Lower lobe of right lung (tissue), 2 donors: ENCODE data around the gene CTDSP1. TPM values are rescaled to one million over a fixed set of nuclear protein-coding genes. Genes with fewer than 3 reads are reported as not detected.

Source experiments
- ATAC-seq, 2 donors: fragments of 200-7000 bp; cut with Tn5 transposase; one replicate each; pipeline ENCODE4 v1.9.1; 2020 to 2022; ENCODE audit warnings: mild to moderate bottlenecking in 2 of 2, moderate library complexity in 2 of 2
- DNase-seq: peaks from one replicate; pipeline ENCODE4 v3.0.0-alpha.2; 2020
- H3K27ac ChIP-seq: fragments of 200-600 bp; one replicate; pipeline ENCODE4 v1.8.0; 2022
- H3K27me3 ChIP-seq: fragments of 200-600 bp; one replicate; pipeline ENCODE4 v1.8.0; 2022; ENCODE audit warnings: low read depth
- H3K36me3 ChIP-seq: fragments of 200-600 bp; one replicate; pipeline ENCODE4 v1.8.0; 2022; ENCODE audit warnings: mild to moderate bottlenecking
- H3K4me1 ChIP-seq: fragments of 200-600 bp; one replicate; pipeline ENCODE4 v1.8.0; 2022
- H3K4me3 ChIP-seq: fragments of 200-600 bp; one replicate; pipeline ENCODE4 v1.8.0; 2022; ENCODE audit warnings: mild to moderate bottlenecking
- H3K9me3 ChIP-seq: fragments of 200-600 bp; one replicate; pipeline ENCODE4 v1.8.0; 2022
- intact Hi-C: fragments of 100-400 bp; cut with DNase I; formaldehyde crosslinking; loops from one replicate; pipeline ENCODE4 v1.11.0; 2022
- total RNA-seq: library from RNA; stranded (reverse); fragmentation: NEBNext Ultra II Directional; extraction: Animal tissue kit (Norgen Biotek cat#: 25700); gene quantifications from one replicate; pipeline ENCODE4 v1.2.1, GENCODE V29; 2021
- TF ChIP-seq, protein P1 (sequence below): fragments of 200-600 bp; IDR thresholded peaks from one replicate; pipeline ENCODE4 v1.8.0; 2022; ENCODE audit warnings: antibody characterized with exemption, mild to moderate bottlenecking
- donor health status: DM: no; HTN: yes; CAD: no; lungs with severe emphysema.

The CTDSP1 gene
- total RNA-seq, 1 donor from 2014 or later = 168 TPM

- Histone ChIP-seq H3K9me3 (no peaks in the 10 kb centered on the region), H3K4me1 (peaks cover 24% of the 10 kb centered on the region), H3K27ac (no peak overlapping the region), H3K36me3 (peaks cover 15% of the 10 kb centered on the region), H3K4me3 (no peak overlapping the region), H3K27me3 (no peaks in the 10 kb centered on the region)
- DNase-seq (peak; percentile 60), ATAC-seq (no peak)
- intact Hi-C loops = no loop called here
- TF ChIP-seq, protein P1, sequence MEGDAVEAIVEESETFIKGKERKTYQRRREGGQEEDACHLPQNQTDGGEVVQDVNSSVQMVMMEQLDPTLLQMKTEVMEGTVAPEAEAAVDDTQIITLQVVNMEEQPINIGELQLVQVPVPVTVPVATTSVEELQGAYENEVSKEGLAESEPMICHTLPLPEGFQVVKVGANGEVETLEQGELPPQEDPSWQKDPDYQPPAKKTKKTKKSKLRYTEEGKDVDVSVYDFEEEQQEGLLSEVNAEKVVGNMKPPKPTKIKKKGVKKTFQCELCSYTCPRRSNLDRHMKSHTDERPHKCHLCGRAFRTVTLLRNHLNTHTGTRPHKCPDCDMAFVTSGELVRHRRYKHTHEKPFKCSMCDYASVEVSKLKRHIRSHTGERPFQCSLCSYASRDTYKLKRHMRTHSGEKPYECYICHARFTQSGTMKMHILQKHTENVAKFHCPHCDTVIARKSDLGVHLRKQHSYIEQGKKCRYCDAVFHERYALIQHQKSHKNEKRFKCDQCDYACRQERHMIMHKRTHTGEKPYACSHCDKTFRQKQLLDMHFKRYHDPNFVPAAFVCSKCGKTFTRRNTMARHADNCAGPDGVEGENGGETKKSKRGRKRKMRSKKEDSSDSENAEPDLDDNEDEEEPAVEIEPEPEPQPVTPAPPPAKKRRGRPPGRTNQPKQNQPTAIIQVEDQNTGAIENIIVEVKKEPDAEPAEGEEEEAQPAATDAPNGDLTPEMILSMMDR = no peak
Measured at GRCh38 chr2:218391202-218391601, 8.5 kb upstream of the CTDSP1 start.

- Histone ChIP-seq H3K4me3 (no peak overlapping the region), H3K27ac (no peak overlapping the region), H3K27me3 (no peaks in the 10 kb centered on the region), H3K4me1 (peaks cover 29% of the 10 kb centered on the region), H3K9me3 (no peaks in the 10 kb centered on the region), H3K36me3 (peaks cover 8% of the 10 kb centered on the region)
- DNase-seq (no peak), ATAC-seq (no peak)
- intact Hi-C loops = no loop called here
- TF ChIP-seq, protein P1 = no peak
Measured at GRCh38 chr2:218392459-218392858, 7.2 kb upstream of the CTDSP1 start.

GRCh38 chr2:218392891-218393462, 6.7 kb upstream of the CTDSP1 start:
- no peak overlapping the region for H3K4me3 ChIP-seq
- intact Hi-C loops = no loop called here
- peaks cover 30% of the 10 kb centered on the region for H3K4me1 ChIP-seq
- no peaks in the 10 kb centered on the region for H3K9me3 ChIP-seq
- TF ChIP-seq, protein P1 = no peak
- DNase-seq (peak; percentile 50), ATAC-seq (no peak)
- peaks cover 8% of the 10 kb centered on the region for H3K36me3 ChIP-seq
- H3K27me3 ChIP-seq = no peaks in the 10 kb centered on the region
- no peak overlapping the region for H3K27ac ChIP-seq

DNA sequence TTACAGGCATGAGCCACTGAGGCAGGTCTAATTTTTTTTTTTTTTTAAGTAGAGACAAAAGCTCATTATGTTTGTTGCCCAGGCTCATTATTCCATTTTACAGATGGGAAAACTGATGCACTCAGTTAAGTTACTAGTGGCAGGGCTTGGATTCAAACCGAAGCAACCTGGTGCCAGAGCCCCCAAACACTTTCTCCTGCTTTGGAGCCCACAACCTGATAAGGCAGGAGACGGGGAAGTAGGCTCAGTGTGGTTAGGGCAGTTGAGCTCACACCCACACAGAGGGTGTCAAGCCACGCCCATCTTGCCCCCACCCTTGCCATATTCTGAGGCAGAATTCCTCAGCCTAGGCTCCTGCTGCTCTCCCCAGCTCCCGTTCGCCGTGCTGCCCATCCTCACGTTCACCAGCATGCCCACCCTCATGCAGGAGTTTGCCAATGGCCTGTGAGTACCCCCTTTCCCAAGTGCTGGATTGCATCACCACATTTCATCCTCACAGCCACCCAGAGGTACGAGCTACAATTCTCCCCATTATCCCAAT, 5.8 kb upstream of the CTDSP1 start:
- DNase-seq (peak; percentile 63), ATAC-seq (no peak)
- Histone ChIP-seq H3K27ac (peak overlapping the region; percentile 21), H3K27me3 (no peaks in the 10 kb centered on the region), H3K4me1 (peaks cover 31% of the 10 kb centered on the region), H3K4me3 (peak overlapping the region; percentile 1), H3K36me3 (peaks cover 8% of the 10 kb centered on the region), H3K9me3 (no peaks in the 10 kb centered on the region)
- TF ChIP-seq, protein P1 = no peak
- intact Hi-C loops = no loop called here

DNA sequence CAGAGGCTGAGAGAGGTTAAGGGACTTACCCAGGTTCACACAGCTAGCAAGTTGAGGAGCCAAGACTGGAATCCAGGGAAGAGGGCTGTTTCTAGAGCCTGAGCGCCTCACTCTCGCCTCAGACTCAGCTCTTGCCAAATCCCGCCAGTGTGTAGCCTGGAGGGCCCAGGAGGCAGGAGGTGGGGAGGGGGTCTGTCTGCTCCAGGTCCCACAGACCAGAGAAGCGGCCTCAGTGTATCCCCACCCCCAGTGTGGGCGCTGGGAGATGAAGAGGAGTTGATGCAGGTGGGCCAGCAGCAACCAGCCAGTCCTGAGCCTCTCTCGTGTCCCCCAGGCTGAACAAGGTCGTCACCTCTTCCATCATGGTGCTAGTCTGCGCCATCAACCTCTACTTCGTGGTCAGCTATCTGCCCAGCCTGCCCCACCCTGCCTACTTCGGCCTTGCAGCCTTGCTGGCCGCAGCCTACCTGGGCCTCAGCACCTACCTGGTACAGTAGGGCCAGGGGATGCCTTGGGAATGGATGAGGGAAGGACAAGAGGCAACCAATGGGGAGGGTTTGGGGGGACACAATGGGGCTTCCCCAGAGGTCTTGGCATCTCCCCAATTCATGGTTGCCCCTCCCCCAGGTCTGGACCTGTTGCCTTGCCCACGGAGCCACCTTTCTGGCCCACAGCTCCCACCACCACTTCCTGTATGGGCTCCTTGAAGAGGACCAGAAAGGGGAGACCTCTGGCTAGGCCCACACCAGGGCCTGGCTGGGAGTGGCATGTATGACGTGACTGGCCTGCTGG, 5.2 kb upstream of the CTDSP1 start:
- H3K27ac ChIP-seq = peak overlapping the region; percentile 100
- H3K36me3 ChIP-seq = peaks cover 8% of the 10 kb centered on the region
- TF ChIP-seq, protein P1 = no peak

More for the DNA sequence above, 5.2 kb upstream of the CTDSP1 start:
- no peaks in the 10 kb centered on the region for H3K27me3 ChIP-seq
- ATAC-seq (no peak), DNase-seq (peak; percentile 55)
- H3K4me3 ChIP-seq = peak overlapping the region; percentile 1
- peaks cover 31% of the 10 kb centered on the region for H3K4me1 ChIP-seq
- no peaks in the 10 kb centered on the region for H3K9me3 ChIP-seq
- intact Hi-C loops = no loop called here
